GM21717 (cell line): Measurements from ENCODE around the gene RCN1.
"Not testable (repeated sequence)": the region's sequence is repeated elsewhere in the genome, so short reads cannot be mapped to it uniquely, and the experiment has no call there.

Experiments used
- ATAC-seq: cut with Tn5 transposase; IDR thresholded peaks from one replicate; pipeline ENCODE4 v1.9.1; 2021; ENCODE audit warnings: mild to moderate bottlenecking, moderate library complexity; ENCODE audit not compliant: unreplicated experiment

The RCN1 gene

DNA sequence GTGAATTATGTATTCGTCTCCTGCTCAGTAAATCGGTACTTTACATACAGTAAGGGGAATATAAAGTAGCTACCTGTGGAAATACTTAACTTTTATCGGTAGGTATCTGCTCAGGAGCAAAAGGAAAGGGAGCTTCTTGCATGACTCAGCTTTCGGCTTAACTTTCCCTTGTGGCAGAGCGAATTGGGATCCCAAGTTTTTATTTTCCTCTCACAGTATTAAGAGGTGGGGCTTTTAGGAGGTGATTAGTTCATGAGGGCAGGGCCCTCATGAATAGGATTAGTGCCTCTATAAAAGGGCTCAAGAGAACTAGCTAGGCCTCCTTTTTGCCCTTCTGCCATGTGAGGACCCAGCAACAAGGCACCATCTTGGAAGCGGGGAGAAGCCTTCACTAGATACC lies 18.7 kb downstream of the RCN1 start:
- ATAC-seq: no peak

DNA sequence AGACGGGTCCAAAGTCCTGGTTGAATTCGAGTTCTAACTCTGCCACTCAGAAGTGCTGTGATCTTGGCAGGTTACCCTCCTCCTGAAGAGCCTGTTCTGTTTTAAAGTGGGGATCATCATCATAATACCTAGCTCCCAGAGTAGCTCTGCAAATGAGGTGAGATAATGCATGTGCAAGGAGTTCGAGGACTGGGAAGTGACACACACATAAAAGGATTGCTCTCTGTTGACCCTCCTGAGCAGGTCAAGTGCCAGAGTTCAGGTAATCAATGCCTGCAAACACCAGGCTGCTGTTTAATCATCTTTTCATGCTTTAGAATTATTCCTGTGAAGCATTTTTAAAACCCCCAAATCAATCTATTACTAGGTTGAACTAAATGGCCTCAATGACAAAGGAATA lies 19.9 kb downstream of the RCN1 start:
- ATAC-seq: no peak

DNA sequence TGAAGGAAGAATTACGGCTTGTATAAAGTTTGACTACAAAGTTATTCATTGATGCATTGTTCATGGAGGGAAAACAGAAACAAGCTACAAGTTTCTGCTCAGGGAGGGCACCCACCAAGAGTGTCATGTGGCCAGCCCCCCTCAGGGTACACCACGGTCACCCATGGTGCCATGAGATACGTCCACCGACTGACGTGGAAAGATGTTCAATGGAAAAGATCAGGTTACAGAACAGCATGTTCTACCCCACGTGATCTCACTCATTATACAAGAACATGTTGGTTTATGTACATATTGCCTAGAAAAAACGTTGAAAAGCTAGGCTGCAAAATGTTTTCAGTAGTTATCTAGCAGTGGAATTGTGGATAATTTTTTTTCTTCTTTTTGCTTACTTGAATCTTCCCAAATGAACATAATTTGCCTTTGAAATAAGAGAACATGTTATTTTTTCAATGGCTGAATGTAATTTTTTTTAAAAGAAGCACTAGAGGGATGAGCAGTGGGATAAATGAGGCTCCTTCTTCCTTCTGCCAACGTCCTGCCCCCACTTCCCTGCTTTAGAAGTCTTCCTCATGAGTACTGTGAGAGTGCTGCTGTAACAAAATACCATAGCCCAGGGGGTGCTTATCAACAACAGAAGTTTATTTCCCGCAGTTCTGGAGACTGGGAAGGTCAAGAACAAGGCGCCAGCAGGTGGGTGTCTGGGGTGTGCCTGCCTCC lies 22.5 kb downstream of the RCN1 start:
- ATAC-seq: no peak

- ATAC-seq: no peak
These were observed 23.0 kb downstream of the RCN1 start for GRCh38 chr11:32113920-32114203.

DNA sequence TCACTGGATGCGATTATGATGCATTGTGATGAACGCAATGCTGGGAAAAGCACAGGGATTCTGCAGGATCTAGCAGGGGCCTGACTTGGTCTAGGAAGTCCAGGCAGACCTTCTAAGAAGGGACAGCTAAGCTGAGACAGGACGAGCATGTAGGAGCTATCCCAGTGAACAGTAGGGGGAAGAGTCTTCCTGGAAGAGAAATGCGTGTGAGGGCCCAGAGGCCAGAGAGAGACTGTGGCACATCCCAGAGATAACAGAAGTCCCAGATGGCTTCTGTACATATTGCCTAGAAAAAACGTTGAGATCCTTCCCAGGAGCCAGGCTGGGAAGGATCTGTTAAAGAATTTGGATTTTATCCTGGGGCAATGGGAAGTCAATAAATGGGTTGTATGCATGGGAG lies 24.6 kb downstream of the RCN1 start:
- ATAC-seq: no peak

DNA sequence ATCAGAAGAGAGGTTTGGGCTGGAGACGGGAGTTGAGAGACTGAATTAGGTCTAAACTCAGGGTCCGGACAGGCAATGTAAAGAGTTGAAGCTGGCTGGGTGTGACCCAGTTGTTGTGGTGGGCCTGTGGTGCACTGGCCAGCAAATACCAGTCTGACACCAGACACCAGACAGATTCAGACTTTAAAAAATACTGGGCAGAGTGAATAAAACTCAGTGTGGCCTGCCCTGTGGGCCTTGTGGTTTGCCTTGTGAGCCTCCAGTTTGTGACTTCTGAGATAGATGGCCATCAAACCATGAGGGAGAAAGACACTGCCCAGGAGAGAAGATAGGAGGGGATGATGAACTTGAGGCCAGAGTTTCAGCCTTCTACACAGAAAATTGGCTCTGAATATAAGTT lies 25.8 kb downstream of the RCN1 start:
- ATAC-seq: no peak

- no peak for ATAC-seq
These were observed 27.4 kb downstream of the RCN1 start for GRCh38 chr11:32118025-32118974.

DNA sequence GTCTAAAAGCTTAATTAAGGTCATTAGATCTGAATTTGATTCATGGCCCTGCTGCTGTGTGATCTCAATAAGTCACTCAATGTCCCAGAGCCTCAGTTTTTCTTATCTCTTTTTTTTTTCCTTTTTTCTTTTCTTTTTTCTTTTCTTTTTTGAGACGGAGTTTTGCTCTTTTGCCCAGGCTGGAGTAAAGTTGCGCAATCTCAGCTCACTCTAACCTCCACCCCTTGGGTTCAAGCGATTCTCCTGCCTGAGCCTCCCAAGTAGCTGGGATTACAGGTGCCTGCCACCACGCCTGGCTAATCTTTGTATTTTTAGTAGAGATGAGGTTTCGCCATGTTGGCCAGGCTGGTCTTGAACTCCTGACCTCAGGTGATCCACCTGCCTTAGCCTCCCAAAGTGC lies 28.3 kb downstream of the RCN1 start:
- not testable (repeated sequence) for ATAC-seq

GRCh38 chr11:32121012-32121411 lies 30.1 kb downstream of the RCN1 start:
- ATAC-seq: peak; percentile 69

- ATAC-seq: no peak
These were observed 31.3 kb downstream of the RCN1 start for GRCh38 chr11:32122200-32122599.

DNA sequence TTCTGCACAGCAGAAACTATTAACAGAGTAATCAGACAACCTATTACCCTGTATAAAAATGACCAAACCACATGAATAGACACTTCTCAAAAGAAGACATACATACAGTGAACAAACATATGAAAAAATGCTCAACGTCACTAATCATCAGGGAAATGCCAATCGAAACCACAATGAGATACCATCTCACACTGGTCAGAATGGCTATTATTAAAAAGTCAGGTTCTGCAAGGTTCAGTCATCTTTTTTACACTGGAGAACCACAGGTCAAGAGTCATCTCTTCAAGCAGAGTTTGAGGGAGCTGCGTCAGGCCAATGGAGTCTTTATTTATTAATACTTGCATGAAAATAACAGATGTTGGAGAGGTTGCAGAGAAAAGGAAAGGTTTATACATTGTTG lies 40.4 kb downstream of the RCN1 start:
- no peak for ATAC-seq

DNA sequence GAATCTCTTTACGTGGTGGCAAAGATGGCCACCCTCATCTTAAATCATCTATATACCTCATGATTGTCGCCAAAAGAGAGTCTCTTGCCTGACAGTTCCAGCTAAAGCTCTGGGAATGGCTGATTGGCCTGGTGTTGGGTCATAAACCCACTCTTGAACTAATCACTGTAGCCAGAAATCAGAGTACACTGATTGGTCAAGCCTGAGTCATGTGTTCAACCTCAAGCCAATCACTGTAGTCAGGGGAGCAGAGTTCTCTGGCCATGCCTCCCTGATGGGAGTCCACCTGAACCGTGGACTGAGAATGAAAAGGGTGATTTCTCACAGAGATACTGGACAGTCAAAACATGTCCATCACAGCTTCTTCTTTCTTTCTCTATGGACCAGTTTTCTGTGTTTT lies 45.8 kb downstream of the RCN1 start:
- ATAC-seq: no peak

GRCh38 chr11:32137263-32137662 lies 46.4 kb downstream of the RCN1 start:
- no peak for ATAC-seq

GRCh38 chr11:32137869-32138268 lies 47.0 kb downstream of the RCN1 start:
- ATAC-seq: no peak

DNA sequence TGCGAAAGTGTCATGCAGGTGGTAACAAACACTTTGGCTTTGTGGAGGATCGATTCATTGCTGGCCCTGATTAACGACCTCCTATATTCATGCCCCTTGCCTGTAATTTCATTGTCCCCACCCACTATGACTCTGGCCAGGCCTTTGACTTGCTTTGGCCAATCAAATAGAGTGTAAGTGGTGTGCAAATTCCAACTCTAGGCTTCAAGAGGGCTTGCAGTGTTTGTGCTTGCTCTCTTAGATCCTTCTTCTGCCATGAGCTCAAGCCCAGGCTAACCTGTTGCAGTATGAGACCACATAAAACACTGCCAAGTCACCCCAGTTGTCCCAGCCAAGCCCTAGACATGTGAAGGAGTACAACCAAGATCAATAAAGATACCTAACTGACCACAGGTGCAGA lies 48.0 kb downstream of the RCN1 start:
- ATAC-seq: no peak

DNA sequence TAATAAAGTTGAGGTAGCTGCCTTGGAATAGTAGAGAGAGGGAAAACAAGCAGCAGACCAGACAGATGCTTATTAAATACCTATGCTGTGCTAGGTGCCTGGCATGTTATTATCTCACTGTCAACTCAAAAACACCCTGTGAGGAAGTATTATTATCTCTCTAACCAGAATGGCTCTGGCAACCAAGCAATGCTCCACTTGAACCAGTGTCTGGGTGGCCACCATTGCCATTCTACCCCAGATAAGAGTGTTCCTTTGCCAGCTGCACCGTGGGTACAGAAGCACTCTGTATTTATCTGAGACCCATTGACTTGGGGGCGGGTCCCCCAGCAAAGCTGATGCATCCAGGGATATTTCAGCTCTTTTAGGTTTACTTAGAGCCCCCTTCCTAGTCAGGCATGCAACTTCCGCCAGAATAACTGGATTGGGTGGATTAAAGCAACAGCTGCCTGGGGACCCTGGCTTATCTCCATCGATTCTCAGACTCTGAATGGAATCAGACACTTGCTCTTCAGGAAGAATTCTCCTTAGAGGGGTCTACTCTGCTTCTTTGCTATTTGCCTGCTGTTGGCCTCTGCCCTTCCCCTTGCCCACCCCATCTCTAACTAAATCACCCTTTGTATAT lies 49.1 kb downstream of the RCN1 start:
- ATAC-seq: no peak

- no peak for ATAC-seq
These were observed 51.1 kb downstream of the RCN1 start for GRCh38 chr11:32141745-32142546.

DNA sequence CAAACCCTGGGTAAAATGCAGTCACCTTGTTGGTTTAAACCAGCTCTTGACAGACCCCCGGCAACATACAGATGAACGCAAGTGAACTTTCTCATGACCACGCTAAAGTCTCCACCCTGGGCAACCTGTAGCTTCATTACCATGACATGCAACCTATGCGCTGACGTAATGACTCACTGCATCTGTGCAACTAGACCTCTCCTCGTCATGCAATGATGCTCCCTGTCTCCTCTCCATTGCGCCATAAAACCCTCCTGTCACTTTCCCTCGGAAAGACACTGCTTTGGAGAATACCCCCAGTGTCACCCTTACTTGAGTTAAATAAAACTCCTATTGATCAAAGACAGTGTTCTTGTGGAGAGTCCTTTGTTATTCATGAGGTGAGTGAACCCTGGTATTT lies 52.5 kb downstream of the RCN1 start:
- no peak for ATAC-seq

- ATAC-seq: no peak
These were observed 54.4 kb downstream of the RCN1 start for GRCh38 chr11:32145282-32145681.

GRCh38 chr11:32148895-32149294 lies 58.0 kb downstream of the RCN1 start:
- no peak for ATAC-seq

DNA sequence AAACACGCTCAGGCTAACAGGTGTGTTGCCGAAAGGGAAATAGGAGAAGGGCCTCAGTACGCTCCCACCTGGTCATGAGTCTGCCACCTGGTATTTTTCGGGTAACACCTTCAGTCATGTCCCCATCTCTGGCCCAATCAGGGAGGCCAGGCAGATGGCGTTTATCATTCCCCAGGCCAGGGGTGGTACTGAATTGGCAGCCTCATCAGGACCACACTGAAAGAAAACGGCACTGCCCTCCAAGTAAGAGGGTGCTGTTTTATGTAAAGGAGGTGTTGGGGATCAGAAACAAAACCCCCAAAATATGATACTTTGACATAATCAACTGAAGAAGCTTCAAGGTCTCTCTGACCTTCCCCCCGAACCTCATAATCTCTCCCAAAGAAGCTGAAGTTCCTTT lies 58.9 kb downstream of the RCN1 start:
- ATAC-seq: no peak
